HG02981 (cell line): Measurements from ENCODE around the gene SPATS2.

Experiments
- ATAC-seq: cut with Tn5 transposase; IDR thresholded peaks from one replicate; pipeline ENCODE4 v1.9.1; 2021; ENCODE audit warnings: mild to moderate bottlenecking, moderate library complexity; ENCODE audit not compliant: unreplicated experiment

The SPATS2 gene

GRCh38 chr12:49538510-49539403 is 171.5 kb downstream of the SPATS2 start, which contains the start of gene KCNH3:
TSS of gene KCNH3 (plus strand) at chr12:49539030. CDS start at chr12:49539417, 387 bp downstream.
- ATAC-seq = peak; percentile 59

GRCh38 chr12:49539406-49540228 is 172.4 kb downstream of the SPATS2 start:
- no peak for ATAC-seq

- no peak for ATAC-seq
Observed at GRCh38 chr12:49540229-49541139, 173.2 kb downstream of the SPATS2 start.

GRCh38 chr12:49541140-49541861 is 174.0 kb downstream of the SPATS2 start:
- ATAC-seq = no peak

- ATAC-seq = no peak
Observed at GRCh38 chr12:49541911-49542505, 174.7 kb downstream of the SPATS2 start.

- no peak for ATAC-seq
Observed at GRCh38 chr12:49542592-49543160, 175.4 kb downstream of the SPATS2 start.

GRCh38 chr12:49543221-49543913 is 176.1 kb downstream of the SPATS2 start:
- ATAC-seq = no peak

GRCh38 chr12:49543914-49544815 is 176.9 kb downstream of the SPATS2 start:
- no peak for ATAC-seq

- ATAC-seq = no peak
Observed at GRCh38 chr12:49545815-49546214, 178.6 kb downstream of the SPATS2 start.

GRCh38 chr12:49546481-49546880 is 179.2 kb downstream of the SPATS2 start:
- no peak for ATAC-seq

- no peak for ATAC-seq
Observed at GRCh38 chr12:49547090-49547690, 179.9 kb downstream of the SPATS2 start.

- no peak for ATAC-seq
Observed at GRCh38 chr12:49548481-49548821, 181.2 kb downstream of the SPATS2 start.

- ATAC-seq = no peak
Observed at GRCh38 chr12:49548822-49549648, 181.8 kb downstream of the SPATS2 start.

GRCh38 chr12:49549735-49550692 is 182.8 kb downstream of the SPATS2 start:
- ATAC-seq = no peak

GRCh38 chr12:49550693-49551252 is 183.5 kb downstream of the SPATS2 start:
- ATAC-seq = no peak
